ENCODE data around the gene SLC39A13.

The SLC39A13 gene

DNA sequence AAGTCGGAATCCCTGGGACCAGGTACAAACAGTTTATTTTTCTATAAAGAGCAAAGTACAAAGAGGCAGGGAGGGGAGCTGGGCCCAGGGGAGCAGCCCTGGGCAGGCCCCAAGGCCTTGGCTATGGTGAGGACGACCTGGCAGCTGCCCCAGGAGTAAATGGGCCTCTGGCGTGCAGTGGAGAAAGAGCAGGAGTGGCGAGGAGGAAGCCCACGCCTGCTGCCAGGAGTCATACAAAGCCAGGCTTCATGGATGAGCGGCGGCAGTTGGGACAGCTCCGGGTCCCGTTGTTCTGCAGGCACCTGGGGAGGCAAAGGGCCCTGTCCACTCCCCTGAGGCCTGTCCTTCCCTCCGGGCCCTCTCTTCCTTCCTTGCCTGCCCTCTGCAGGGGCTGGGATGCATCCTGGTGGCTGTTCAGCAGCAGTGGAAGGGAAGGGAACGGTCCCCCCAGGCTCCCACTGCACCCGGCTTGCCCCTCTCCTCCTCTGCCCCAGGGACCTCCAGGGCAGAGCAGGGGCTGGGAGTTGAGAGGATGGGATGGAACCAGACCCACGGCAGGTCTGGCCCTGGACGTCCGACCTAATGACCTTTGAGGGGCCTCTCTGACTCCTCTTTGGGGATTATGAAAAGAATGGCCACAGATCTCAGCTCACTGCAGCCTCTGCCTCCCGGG lies 29.5 kb downstream of the SLC39A13 start:
- H3K4me3 ChIP-seq (ENCODE audit: low read length) = no peak overlapping the region
- no peak for TF ChIP-seq ZNF274 (IDR thresholded peaks at IDR 0.05; ENCODE audit: low read depth, low read length)

- TF ChIP-seq ZNF274 (IDR thresholded peaks at IDR 0.05; ENCODE audit: low read depth, low read length) = no peak
- no peak overlapping the region for H3K4me3 ChIP-seq (ENCODE audit: low read length)
These were observed 30.3 kb downstream of the SLC39A13 start for GRCh38 chr11:47438721-47439120.

- TF ChIP-seq ZNF274 (IDR thresholded peaks at IDR 0.05; ENCODE audit: low read depth, low read length) = no peak
- no peak overlapping the region for H3K4me3 ChIP-seq (ENCODE audit: low read length)
These were observed 31.7 kb downstream of the SLC39A13 start for GRCh38 chr11:47440054-47440476.

GRCh38 chr11:47441421-47441820 lies 33.0 kb downstream of the SLC39A13 start:
- no peak for TF ChIP-seq ZNF274 (IDR thresholded peaks at IDR 0.05; ENCODE audit: low read depth, low read length)
- H3K4me3 ChIP-seq (ENCODE audit: low read length) = no peak overlapping the region

GRCh38 chr11:47442514-47442913 lies 34.1 kb downstream of the SLC39A13 start:
- TF ChIP-seq ZNF274 (IDR thresholded peaks at IDR 0.05; ENCODE audit: low read depth, low read length) = no peak
- no peak overlapping the region for H3K4me3 ChIP-seq (ENCODE audit: low read length)

DNA sequence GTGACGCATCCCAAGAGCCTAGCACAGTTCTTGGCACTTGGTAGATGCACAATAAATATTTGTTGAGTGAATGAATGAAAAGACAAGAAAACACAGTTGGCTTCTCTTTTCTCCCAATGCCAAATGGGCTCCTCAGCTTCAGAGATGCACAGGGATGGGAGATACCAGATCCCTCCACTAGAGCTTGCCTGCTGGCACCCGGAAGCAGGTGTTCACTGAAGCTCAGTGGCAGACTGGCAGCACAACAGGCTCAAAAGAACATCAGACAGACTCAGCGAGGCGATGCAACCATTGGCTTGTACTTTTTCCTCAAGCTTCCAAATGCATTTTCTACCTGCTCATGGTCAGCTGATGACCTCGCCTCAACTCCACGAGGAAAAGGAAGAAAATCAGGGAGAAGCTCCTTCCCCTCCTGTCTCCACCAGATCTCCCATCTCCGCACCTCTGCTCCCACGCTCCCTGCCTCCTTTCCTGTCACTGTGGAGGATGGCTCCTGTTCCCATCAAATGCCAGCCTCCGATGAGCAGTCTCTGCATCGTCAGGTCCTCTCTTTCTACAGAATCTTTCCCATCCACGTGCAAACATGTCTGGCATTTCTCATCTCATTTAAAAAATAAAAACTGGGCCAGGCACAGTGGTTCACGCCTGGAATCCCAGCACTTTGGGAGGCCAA lies 34.8 kb downstream of the SLC39A13 start:
- TF ChIP-seq ZNF274 (IDR thresholded peaks at IDR 0.05; ENCODE audit: low read depth, low read length) = no peak

DNA sequence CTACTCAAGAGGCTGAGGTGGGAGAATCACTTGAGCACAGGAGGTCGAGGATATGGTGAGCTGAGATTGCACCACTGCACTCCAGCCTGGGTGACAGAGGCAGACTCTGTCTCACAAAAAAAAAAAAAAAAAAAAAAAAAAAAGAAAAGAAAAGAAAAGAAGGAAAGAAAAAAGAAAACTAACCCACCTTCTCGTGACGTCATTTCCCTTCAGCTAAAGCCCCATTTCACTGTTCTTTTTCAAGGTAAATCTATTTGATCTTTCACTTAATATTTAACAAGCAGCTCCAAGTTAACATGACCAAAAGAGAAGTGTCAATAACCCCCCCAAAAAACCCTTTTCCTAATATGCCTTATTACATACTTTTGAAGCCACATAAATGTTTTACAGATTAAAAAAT lies 35.4 kb downstream of the SLC39A13 start:
- H3K4me3 ChIP-seq (ENCODE audit: low read length) = no peak overlapping the region

More for the DNA sequence above, 34.8 kb downstream of the SLC39A13 start:
- H3K4me3 ChIP-seq (ENCODE audit: low read length) = no peak overlapping the region

GRCh38 chr11:47445840-47446239 lies 37.5 kb downstream of the SLC39A13 start:
- no peak for TF ChIP-seq ZNF274 (IDR thresholded peaks at IDR 0.05; ENCODE audit: low read depth, low read length)
- no peak overlapping the region for H3K4me3 ChIP-seq (ENCODE audit: low read length)

More for the DNA sequence above, 35.4 kb downstream of the SLC39A13 start:
- TF ChIP-seq ZNF274 (IDR thresholded peaks at IDR 0.05; ENCODE audit: low read depth, low read length) = no peak

GRCh38 chr11:47446833-47447232 lies 38.4 kb downstream of the SLC39A13 start:
- no peak overlapping the region for H3K4me3 ChIP-seq (ENCODE audit: low read length)
- TF ChIP-seq ZNF274 (IDR thresholded peaks at IDR 0.05; ENCODE audit: low read depth, low read length) = no peak

DNA sequence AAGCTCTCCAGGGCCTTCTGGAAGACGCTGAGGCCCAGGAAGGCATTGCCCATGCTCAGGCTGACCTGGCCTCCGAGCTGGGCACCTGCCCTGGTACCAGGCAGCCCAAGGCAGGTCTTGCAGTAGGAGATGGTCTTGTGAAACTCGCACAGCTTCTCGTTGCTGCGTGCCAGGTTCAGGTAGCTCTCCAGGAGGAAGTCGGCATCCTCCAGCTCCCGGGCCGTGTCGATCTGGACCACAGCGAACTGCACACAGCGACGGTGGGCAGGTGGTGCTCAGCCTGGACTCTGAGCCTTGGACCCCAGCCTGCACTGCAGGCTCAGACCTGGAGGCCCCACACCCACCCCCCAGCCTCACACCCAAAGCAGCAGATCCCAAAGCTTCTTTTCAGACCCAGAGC lies 39.5 kb downstream of the SLC39A13 start:
- TF ChIP-seq ZNF274 (IDR thresholded peaks at IDR 0.05; ENCODE audit: low read depth, low read length) = no peak
- H3K4me3 ChIP-seq (ENCODE audit: low read length) = no peak overlapping the region

DNA sequence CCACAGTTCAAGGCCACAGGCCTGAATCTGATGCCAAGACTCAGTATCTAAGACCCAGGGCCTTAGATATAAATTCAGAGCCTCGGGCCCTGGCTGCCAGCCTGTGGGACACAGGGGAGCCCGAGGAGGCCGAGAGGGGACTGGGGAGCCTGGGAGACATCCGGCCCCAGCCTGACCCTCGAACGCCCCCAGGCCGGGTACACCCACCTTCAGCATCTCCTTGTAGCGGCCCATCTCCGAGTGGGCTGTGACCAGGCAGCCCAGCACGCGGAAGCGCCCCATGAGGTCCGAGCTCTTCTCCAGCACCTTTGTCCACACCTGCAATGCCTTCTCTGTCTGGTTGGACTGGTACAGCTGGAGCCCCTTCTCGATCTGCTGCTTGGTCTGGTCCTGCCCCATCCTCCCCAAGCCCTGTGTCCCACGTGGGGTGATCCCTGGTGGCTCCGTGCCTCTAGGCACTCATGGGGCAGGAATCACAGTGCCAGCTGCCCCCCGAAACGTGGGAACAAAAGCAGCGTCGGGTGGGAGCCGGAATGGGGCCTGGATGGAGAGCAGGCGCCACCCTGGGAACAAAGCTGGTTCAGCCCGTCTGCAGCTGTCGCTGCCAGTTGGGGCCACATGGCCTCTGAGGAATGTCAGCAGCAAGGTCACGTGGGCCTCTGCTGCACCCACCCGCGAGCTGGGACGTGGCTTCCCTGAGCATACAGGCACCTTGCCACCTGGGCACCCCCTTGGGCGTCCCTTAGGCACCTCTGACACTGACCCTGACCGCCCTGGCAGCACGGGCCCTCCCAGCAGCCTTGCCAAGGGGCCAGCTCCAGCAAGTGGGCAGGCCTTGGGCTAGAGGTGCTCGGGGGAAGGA lies 40.4 kb downstream of the SLC39A13 start, which contains the start of gene RAPSN:
TSS of gene RAPSN (minus strand) at position 571 of the 862 bp plus-strand sequence. CDS start at position 399, 172 bp downstream.
- no peak for TF ChIP-seq ZNF274 (IDR thresholded peaks at IDR 0.05; ENCODE audit: low read depth, low read length)
- H3K4me3 ChIP-seq (ENCODE audit: low read length) = no peak within 1 kb of the TSS

GRCh38 chr11:47449541-47449940 lies 41.2 kb downstream of the SLC39A13 start:
- no peak for TF ChIP-seq ZNF274 (IDR thresholded peaks at IDR 0.05; ENCODE audit: low read depth, low read length)
- H3K4me3 ChIP-seq (ENCODE audit: low read length) = no peak overlapping the region

DNA sequence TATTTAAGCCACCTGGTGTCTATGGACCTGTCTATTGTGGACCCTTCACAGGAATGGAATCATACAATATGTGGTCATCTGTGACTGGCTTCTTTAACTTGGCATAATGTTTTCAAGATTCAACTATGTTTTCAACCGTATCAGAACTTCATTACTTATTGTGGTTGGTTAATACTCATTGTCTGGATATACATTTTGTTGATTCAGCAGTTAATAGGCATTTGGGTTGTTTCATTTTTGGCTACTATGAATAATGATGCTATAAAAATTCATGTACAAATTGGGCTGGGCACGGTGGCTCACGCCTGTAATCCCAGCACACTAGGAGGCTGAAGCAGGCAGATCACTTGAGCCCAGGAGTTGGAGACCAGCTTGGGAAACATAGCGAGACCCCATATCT lies 43.0 kb downstream of the SLC39A13 start:
- no peak for TF ChIP-seq ZNF274 (IDR thresholded peaks at IDR 0.05; ENCODE audit: low read depth, low read length)
- no peak overlapping the region for H3K4me3 ChIP-seq (ENCODE audit: low read length)

DNA sequence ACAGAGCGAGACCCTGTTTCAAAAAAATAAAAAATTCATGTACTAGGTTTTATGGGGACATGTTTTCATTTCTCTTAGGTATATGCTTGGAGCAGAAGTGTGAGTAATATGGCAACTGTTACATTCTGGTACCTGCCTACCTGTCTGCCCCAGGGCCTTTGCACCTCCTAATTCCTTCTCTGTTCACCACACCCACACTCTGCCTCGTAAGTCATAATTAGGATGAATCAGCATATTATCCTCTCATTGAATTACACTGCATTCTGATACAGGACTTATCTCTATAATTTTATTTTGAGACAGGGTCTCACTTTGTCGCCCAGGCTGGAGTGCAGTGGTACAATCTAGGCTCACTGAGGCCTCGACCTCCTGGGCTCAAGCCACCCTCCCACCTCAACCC lies 43.6 kb downstream of the SLC39A13 start:
- no peak for TF ChIP-seq ZNF274 (IDR thresholded peaks at IDR 0.05; ENCODE audit: low read depth, low read length)
- no peak overlapping the region for H3K4me3 ChIP-seq (ENCODE audit: low read length)
